PC-3 (cell line): ENCODE measurements around the gene FANCD2.

Experiments used
- EZH2 ChIP-seq: fragments of 300-600 bp; sonication (generic); IDR thresholded peaks from one replicate; pipeline ENCODE4 v1.6.1; 2017; ENCODE audit warnings: antibody characterized with exemption, mild to moderate bottlenecking, low read length; ENCODE audit not compliant: unreplicated experiment
- EZH2phosphoT487 ChIP-seq: fragments of 300-600 bp; sonication (generic); IDR thresholded peaks from 2 replicates; pipeline ENCODE4 v1.6.1; 2018; ENCODE audit warnings: mild to moderate bottlenecking, antibody characterized with exemption, low read length, borderline replicate concordance
- TF ChIP-seq, protein P1 (sequence below): fragments of 300-600 bp; sonication (generic); conservative IDR thresholded peaks from 2 replicates; pipeline ENCODE4 v1.5.1; 2017; ENCODE audit warnings: antibody characterized with exemption, low read depth, mild to moderate bottlenecking, low read length

DNA sequence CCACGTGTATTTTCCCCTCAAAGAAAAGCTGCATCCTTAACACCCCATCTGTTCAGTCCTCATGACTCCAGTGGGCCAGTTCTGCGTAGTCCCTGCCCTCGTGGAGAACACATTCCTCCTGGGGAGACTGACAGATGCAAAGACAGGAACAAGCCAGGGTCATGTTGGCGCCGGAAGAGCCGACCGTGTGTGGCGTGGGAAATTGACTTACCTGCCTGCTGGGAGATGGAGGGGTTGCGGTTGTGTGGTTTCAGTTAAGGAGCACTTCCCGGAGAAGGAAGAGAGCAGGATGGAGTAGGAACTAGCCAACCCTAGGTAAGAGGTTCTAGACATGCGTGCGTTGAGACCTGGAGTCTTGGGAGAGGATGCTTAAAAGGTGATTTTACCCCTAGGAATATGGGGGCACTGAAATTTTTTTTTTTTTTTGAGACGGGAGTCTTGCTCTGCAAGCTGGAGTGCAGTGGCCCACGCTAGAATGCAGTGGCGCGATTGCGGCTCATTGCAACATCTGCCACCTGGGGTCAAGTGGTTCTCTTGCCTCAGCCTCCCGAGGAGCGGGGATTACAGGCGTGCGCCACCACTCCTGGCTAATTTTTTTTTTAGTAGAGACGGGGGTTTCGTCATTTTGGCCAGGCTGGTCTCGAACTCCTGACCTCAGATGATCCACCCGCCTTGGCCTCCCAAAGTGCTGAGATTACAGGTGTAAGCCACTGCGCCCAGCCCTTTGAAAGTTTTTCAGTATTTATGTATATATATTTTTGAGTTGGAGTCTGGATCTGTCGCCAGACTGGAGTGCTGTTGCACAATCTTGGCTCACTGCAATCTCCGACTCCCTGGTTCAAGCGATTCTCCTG is 116.7 kb downstream of the FANCD2 start:
- TF ChIP-seq, protein P1, sequence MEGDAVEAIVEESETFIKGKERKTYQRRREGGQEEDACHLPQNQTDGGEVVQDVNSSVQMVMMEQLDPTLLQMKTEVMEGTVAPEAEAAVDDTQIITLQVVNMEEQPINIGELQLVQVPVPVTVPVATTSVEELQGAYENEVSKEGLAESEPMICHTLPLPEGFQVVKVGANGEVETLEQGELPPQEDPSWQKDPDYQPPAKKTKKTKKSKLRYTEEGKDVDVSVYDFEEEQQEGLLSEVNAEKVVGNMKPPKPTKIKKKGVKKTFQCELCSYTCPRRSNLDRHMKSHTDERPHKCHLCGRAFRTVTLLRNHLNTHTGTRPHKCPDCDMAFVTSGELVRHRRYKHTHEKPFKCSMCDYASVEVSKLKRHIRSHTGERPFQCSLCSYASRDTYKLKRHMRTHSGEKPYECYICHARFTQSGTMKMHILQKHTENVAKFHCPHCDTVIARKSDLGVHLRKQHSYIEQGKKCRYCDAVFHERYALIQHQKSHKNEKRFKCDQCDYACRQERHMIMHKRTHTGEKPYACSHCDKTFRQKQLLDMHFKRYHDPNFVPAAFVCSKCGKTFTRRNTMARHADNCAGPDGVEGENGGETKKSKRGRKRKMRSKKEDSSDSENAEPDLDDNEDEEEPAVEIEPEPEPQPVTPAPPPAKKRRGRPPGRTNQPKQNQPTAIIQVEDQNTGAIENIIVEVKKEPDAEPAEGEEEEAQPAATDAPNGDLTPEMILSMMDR = no peak
- TF ChIP-seq EZH2 (no peak), EZH2phosphoT487 (no peak)
